Subcutaneous adipose tissue (tissue), 4 donors: ENCODE results near the gene LUC7L. TPM values are rescaled to one million over a fixed set of nuclear protein-coding genes. Genes with fewer than 3 reads are reported as not detected.
"Not testable (repeated sequence)": the region's sequence is repeated elsewhere in the genome, so short reads cannot be mapped to it uniquely, and the experiment has no call there.

ENCODE experiments used
- total RNA-seq, 4 donors: library from RNA; depleted of rRNA; stranded (reverse); fragments of >200 nt; gene quantifications; one replicate each; pipeline ENCODE4 v1.1.0, GENCODE V29; 2016
- TF ChIP-seq, protein P1 (sequence below): fragments of 450-650 bp; IDR thresholded peaks from one replicate; pipeline ENCODE4 v1.5.1; 2016; ENCODE audit warnings: low read depth, mild to moderate bottlenecking, control low read depth, antibody characterized with exemption, moderate library complexity

LUC7L gene
- total RNA-seq, 4 donors from 2014 or later: 73.9 to 133 (median 94.1) TPM

DNA sequence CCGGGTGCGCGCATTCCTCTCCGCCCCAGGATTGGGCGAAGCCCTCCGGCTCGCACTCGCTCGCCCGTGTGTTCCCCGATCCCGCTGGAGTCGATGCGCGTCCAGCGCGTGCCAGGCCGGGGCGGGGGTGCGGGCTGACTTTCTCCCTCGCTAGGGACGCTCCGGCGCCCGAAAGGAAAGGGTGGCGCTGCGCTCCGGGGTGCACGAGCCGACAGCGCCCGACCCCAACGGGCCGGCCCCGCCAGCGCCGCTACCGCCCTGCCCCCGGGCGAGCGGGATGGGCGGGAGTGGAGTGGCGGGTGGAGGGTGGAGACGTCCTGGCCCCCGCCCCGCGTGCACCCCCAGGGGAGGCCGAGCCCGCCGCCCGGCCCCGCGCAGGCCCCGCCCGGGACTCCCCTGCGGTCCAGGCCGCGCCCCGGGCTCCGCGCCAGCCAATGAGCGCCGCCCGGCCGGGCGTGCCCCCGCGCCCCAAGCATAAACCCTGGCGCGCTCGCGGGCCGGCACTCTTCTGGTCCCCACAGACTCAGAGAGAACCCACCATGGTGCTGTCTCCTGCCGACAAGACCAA lies 56.8 kb downstream of the LUC7L start, which contains the start of gene HBA2:
TSS of gene HBA2 (plus strand) at position 503 of the 568 bp plus-strand sequence. CDS start at position 540, 37 bp downstream.
- TF ChIP-seq, protein P1, sequence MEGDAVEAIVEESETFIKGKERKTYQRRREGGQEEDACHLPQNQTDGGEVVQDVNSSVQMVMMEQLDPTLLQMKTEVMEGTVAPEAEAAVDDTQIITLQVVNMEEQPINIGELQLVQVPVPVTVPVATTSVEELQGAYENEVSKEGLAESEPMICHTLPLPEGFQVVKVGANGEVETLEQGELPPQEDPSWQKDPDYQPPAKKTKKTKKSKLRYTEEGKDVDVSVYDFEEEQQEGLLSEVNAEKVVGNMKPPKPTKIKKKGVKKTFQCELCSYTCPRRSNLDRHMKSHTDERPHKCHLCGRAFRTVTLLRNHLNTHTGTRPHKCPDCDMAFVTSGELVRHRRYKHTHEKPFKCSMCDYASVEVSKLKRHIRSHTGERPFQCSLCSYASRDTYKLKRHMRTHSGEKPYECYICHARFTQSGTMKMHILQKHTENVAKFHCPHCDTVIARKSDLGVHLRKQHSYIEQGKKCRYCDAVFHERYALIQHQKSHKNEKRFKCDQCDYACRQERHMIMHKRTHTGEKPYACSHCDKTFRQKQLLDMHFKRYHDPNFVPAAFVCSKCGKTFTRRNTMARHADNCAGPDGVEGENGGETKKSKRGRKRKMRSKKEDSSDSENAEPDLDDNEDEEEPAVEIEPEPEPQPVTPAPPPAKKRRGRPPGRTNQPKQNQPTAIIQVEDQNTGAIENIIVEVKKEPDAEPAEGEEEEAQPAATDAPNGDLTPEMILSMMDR: not testable (repeated sequence)

- TF ChIP-seq, protein P1: no peak
Measured at GRCh38 chr16:170788-171187, 58.5 kb downstream of the LUC7L start.

DNA sequence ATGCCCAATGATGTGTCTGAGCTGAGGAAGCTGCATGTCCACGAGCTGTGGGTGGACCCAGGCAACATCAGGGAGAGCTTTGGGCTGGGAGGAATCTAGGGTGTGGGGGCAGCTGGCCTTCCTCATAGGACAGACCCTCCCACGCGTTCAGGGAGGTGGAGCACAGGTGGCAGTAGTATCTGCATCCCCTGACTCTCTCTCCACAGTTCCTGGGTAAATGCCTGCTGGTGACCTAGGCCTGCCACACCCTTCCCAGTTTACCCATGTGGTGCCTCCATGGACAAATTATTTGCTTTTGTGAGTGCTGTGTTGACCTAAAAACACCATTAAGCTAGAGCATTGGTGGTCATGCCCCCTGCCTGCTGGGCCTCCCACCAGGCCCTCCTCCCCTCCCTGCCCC lies 60.2 kb downstream of the LUC7L start:
- TF ChIP-seq, protein P1: no peak

- TF ChIP-seq, protein P1: no peak
Measured at GRCh38 chr16:168424-168823, 60.8 kb downstream of the LUC7L start.

DNA sequence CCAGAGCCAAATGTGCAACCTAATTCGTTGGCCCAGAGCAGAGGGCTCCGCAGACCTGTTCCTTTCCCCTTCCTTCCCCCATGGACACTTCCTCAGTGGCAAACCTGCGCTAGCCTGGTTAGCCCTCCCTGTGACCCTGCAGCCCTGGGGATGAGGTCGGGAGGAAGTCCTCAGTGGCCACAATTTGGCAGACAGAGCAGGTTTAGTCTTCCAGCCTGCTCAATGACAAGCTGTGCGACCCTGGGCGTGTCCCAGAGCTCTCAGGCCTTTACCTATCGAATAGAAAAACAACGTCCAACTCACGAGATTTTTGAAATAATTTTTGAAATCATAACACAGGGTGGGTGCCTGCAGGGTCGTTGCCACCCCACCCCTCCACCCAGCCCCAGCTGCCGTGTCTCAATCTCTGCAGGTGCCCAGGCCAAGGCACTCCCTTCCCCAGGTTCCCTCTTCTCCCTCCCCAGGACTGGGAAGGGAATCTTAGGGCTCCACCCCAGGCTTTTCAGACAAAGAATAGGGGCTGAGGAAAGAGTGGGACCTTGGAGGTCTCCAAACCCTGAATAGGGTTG lies 62.0 kb downstream of the LUC7L start:
- TF ChIP-seq, protein P1: no peak

- TF ChIP-seq, protein P1: no peak
Measured at GRCh38 chr16:166375-167121, 62.7 kb downstream of the LUC7L start.

DNA sequence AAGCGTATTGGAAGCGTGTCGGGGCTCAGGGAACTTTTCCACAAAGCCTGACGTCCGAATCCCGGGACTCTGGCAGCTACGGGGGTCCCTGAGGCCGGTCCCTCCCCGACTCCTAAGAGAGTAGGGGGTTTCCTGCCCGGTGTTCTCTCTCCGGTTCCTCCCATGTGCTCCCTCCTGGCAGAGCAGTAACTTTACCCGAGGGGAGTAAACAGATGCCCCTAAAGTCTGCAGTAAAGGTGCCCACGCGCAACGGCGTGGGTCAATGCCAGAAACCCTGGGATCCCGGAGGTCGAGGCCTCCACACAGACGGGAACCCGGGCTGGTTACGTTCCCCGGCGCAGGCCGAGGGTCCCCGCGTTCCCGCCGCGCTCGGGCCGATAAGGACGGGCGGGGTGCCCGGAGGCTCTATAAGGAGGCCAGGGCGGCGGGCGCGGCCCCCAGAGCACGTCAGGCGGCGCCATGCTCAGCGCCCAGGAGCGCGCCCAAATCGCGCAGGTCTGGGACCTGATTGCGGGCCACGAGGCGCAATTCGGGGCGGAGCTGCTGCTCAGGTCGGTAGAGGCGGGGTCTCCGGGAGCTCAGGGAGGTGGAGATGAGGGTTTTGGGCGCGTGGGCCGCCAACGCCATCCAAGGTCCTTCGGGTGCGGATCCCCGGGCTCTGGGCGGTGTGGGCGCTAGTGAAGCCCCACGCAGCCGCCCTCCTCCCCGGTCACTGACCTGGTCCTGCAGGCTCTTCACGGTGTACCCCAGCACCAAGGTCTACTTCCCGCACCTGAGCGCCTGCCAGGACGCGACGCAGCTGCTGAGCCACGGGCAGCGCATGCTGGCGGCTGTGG lies 63.5 kb downstream of the LUC7L start, which contains the start of gene HBM:
TSS of gene HBM (plus strand) at position 440 of the 836 bp plus-strand sequence. CDS start at position 460, 20 bp downstream.
- TF ChIP-seq, protein P1: no peak
